Right lung (tissue), 5 donors: ENCODE data around the gene TBATA. TPM values are rescaled to one million over a fixed set of nuclear protein-coding genes. Genes with fewer than 3 reads are reported as not detected.
"Not testable (repeated sequence)": the region's sequence is repeated elsewhere in the genome, so short reads cannot be mapped to it uniquely, and the experiment has no call there.

ENCODE experiments used
- DNase-seq, 2 donors: peaks; one replicate each; pipeline ENCODE4 v3.0.0-alpha.2; 2013
- polyA plus RNA-seq, 5 donors: library from polyadenylated mRNA; unstranded; fragments of 120-200 nt; gene quantifications; one replicate each; pipeline versions ENCODE4 v1.2.1 to v1.2.3, GENCODE V29; 2013; ENCODE audit warnings: inconsistent platforms in 1 of 5, low replicate concordance in 1 of 5; ENCODE audit not compliant: insufficient read length in 5 of 5, insufficient read depth in 1 of 5

TBATA gene
- polyA plus RNA-seq, 5 donors: 0.13 TPM; not detected in 4

GRCh38 chr10:70779511-70780369 is 5.4 kb downstream of the TBATA start:
- DNase-seq: no peak

GRCh38 chr10:70779088-70779487 is 6.1 kb downstream of the TBATA start:
- no peak for DNase-seq

GRCh38 chr10:70778267-70778924 is 6.8 kb downstream of the TBATA start:
- no peak for DNase-seq

- DNase-seq: no peak
Observed at GRCh38 chr10:70777063-70777875, 7.9 kb downstream of the TBATA start.

GRCh38 chr10:70776455-70777005 is 8.6 kb downstream of the TBATA start:
- no peak for DNase-seq

GRCh38 chr10:70775679-70776454 is 9.3 kb downstream of the TBATA start:
- DNase-seq: no peak

- DNase-seq: no peak
Observed at GRCh38 chr10:70774810-70775678, 10.1 kb downstream of the TBATA start.

- no peak for DNase-seq
Observed at GRCh38 chr10:70773965-70774809, 11.0 kb downstream of the TBATA start.

GRCh38 chr10:70773461-70773860 is 11.7 kb downstream of the TBATA start:
- no peak for DNase-seq

GRCh38 chr10:70772627-70773026 is 12.6 kb downstream of the TBATA start:
- no peak for DNase-seq

- DNase-seq: no peak
Observed at GRCh38 chr10:70771311-70772194, 13.6 kb downstream of the TBATA start.

GRCh38 chr10:70770516-70770915 is 14.7 kb downstream of the TBATA start:
- not testable (repeated sequence) for DNase-seq

GRCh38 chr10:70770001-70770400 is 15.2 kb downstream of the TBATA start:
- DNase-seq: no peak

- DNase-seq: no peak
Observed at GRCh38 chr10:70769121-70769520, 16.1 kb downstream of the TBATA start.

GRCh38 chr10:70768026-70768685 is 17.0 kb downstream of the TBATA start:
- DNase-seq: not testable (repeated sequence)

- no peak for DNase-seq
Observed at GRCh38 chr10:70765794-70766594, 19.2 kb downstream of the TBATA start.

- no peak for DNase-seq
Observed at GRCh38 chr10:70763567-70763966, 21.6 kb downstream of the TBATA start.
